ENCODE data around the gene RFX4. TPM values are rescaled to one million over a fixed set of nuclear protein-coding genes. Genes with fewer than 3 reads are reported as not detected.

RFX4 gene
- total and polyA plus RNA-seq, 9 of the 15 experiments (the other 6 are each of a cell fraction or from before 2014, with no cell fraction given): not detected

- POLR2A ChIA-PET: interaction anchor here (1.0 kb wide), 1 partner anchor 16 kb away, joined by 3 read pairs; no protein-coding TSS in a partner anchor
- FAIRE-seq (no peak), ATAC-seq (no peak), DNase-seq (ENCODE audit: extremely low read depth in 1 of 4, low spot score in 3 of 4) (no peak)
- H3K27me3 ChIP-seq (ENCODE audit: control insufficient read depth in 2 of 2, insufficient read depth in 2 of 2, low read length in 2 of 2): peaks cover 27 to 47% of the 10 kb centered on the region in 2 experiments; a peak in 4 of 5 replicates
- H3K79me2 ChIP-seq (ENCODE audit: control insufficient read depth, insufficient read depth, low read length): no peaks in the 10 kb centered on the region
- no peak overlapping the region for H3K4me2 ChIP-seq (ENCODE audit: insufficient read depth, low read length)
- H3K36me3 ChIP-seq (ENCODE audit: control insufficient read depth, insufficient read depth, low read length): no peaks in the 10 kb centered on the region
- H3K27ac ChIP-seq (ENCODE audit: extremely low read depth, low read depth, low read length): no peak overlapping the region
- no TSS peak for BruUV-seq (replicated peaks)
- in situ Hi-C loops (cut with MboI): no loop called here
- TF ChIP-seq MLX (CRISPR knock-in tag; conservative IDR thresholded peaks at IDR 0.05): no peak
- TF ChIP-seq CSDE1 (IDR thresholded peaks at IDR 0.05): no peak
- TF ChIP-seq SMARCB1 (IDR thresholded peaks at IDR 0.05; ENCODE audit: insufficient read length, low read depth): no peak
- no peak for TF ChIP-seq GTF2F1 (IDR thresholded peaks at IDR 0.05; ENCODE audit: low read depth, low read length)
- no peak for TF ChIP-seq MAFG (tag; conservative IDR thresholded peaks at IDR 0.05)
- TF ChIP-seq U2AF2 (optimal IDR thresholded peaks at IDR 0.05; ENCODE audit: low read depth, low read length): no peak
- TF ChIP-seq PHB2 (IDR thresholded peaks at IDR 0.05; ENCODE audit: low read depth): no peak
- no peak overlapping the region for H2AFZ ChIP-seq (ENCODE audit: low read depth, low read length)
- no peak overlapping the region for H3K9ac ChIP-seq (ENCODE audit: insufficient read depth in 1 of 2, low read depth in 2 of 2, low read length in 2 of 2)
- 1% methylated on average over 8 of the region's 8 CpGs for WGBS (ENCODE audit: insufficient coverage, low coverage, missing lambda C conversion rate)
- no peaks in the 10 kb centered on the region for H3K9me3 ChIP-seq (replicated peaks; ENCODE audit: control insufficient read depth, insufficient read depth, low read depth, low read length)
- CTCF ChIA-PET (ENCODE audit: low intra/inter-chr PET ratio): no interaction called here
- H4K20me1 ChIP-seq (replicated peaks; ENCODE audit: control insufficient read depth, insufficient read depth, low read length): no peaks in the 10 kb centered on the region
- 0 out of 5 replicates have a peak, but pooled peaks cover 0 to 6% of the 10 kb centered on the region in 2 experiments for H3K4me1 ChIP-seq (replicated peaks in 1 of 2; ENCODE audit: control insufficient read depth in 2 of 2, insufficient read depth in 2 of 2, low read length in 2 of 2)
- intact Hi-C loops (cut with micrococcal nuclease): no loop called here
- H3K9me1 ChIP-seq (ENCODE audit: control insufficient read depth, insufficient read depth, low read length): no peaks in the 10 kb centered on the region
- H3K4me3 ChIP-seq: no peak overlapping the region
These were observed 126.3 kb downstream of the RFX4 start for GRCh38 chr12:106709068-106709511.
